IPS-15b (cell line): ENCODE data around the gene ZHX3.

Source experiments
- H3K27me3 ChIP-seq: one replicate; pipeline ENCODE4 v1.6.1; 2013; ENCODE audit warnings: low read length; ENCODE audit not compliant: control insufficient read depth, insufficient read depth
- H3K36me3 ChIP-seq: one replicate; pipeline ENCODE4 v1.6.1; 2013; ENCODE audit warnings: low read length; ENCODE audit not compliant: control insufficient read depth, insufficient read depth
- H3K4me1 ChIP-seq: one replicate; pipeline ENCODE4 v1.6.1; 2013; ENCODE audit warnings: mild to moderate bottlenecking, low read length; ENCODE audit not compliant: control insufficient read depth, insufficient read depth
- H3K4me3 ChIP-seq: one replicate; pipeline ENCODE4 v1.5.1; 2013; ENCODE audit warnings: low read depth, low read length
- H3K9ac ChIP-seq: one replicate; pipeline ENCODE4 v1.6.1; 2013; ENCODE audit warnings: low read depth, mild to moderate bottlenecking, low read length
- H3K9me3 ChIP-seq: one replicate; pipeline ENCODE4 v1.6.1; 2013; ENCODE audit warnings: mild to moderate bottlenecking, low read length; ENCODE audit not compliant: control insufficient read depth, insufficient read depth

The ZHX3 gene

DNA sequence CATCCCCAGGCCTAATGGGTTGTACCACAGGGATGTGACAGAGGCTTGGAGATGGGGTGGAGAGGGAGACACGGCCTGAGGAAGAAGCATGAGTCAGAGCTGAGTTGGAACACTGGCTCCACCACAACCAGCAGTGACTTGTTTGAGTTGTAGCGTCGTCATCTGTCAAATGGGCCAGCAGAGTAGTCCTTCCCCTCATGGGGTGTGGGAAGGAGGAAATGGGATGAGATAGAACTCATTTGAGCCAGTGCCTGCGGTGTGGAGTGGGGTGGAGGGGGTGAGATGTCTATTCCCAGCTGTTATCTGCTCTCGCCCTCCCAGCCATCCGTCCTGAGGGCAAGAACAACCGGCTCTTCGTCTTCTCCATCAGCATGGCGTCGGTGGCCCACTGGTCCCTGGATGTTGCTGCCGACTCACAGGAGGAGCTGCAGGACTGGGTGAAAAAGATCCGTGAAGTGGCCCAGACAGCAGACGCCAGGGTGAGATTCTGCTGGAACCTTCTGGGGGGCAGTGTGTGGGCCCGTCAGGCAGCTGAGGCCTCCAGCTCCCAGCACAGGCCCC is 147.7 kb downstream of the ZHX3 start:
- no peak overlapping the region for H3K4me3 ChIP-seq
- no peaks in the 10 kb centered on the region for H3K27me3 ChIP-seq
- H3K4me1 ChIP-seq = no peaks in the 10 kb centered on the region
- peaks cover 93% of the 10 kb centered on the region for H3K36me3 ChIP-seq
- no peak overlapping the region for H3K9ac ChIP-seq
- no peaks in the 10 kb centered on the region for H3K9me3 ChIP-seq

DNA sequence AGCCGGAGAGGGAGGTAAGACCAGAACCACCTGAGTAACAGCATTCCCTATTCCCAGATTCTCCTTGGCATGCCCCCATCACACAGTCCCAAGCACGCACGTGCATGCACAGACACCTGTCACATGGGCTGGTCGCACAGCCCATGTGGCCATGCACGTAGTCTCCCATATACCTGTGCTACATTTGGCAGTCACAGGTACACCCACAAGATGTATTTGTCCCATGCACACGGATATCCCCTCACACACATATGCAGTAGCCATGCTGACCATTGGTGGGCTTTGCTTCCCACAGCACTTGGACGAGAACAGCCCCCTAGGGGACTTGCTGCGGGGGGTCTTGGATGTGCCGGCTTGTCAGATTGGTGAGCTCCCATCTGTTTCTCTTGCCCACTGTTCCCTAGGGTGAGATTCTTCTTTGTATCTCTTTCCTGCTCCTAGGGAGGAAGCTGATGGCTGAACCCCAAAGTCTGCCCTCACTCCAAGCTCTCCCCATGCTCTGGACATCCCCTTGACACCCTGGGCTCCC is 148.3 kb downstream of the ZHX3 start:
- Histone ChIP-seq H3K36me3 (peaks cover 93% of the 10 kb centered on the region), H3K9ac (no peak overlapping the region), H3K27me3 (no peaks in the 10 kb centered on the region), H3K4me1 (no peaks in the 10 kb centered on the region), H3K9me3 (no peaks in the 10 kb centered on the region), H3K4me3 (no peak overlapping the region)

DNA sequence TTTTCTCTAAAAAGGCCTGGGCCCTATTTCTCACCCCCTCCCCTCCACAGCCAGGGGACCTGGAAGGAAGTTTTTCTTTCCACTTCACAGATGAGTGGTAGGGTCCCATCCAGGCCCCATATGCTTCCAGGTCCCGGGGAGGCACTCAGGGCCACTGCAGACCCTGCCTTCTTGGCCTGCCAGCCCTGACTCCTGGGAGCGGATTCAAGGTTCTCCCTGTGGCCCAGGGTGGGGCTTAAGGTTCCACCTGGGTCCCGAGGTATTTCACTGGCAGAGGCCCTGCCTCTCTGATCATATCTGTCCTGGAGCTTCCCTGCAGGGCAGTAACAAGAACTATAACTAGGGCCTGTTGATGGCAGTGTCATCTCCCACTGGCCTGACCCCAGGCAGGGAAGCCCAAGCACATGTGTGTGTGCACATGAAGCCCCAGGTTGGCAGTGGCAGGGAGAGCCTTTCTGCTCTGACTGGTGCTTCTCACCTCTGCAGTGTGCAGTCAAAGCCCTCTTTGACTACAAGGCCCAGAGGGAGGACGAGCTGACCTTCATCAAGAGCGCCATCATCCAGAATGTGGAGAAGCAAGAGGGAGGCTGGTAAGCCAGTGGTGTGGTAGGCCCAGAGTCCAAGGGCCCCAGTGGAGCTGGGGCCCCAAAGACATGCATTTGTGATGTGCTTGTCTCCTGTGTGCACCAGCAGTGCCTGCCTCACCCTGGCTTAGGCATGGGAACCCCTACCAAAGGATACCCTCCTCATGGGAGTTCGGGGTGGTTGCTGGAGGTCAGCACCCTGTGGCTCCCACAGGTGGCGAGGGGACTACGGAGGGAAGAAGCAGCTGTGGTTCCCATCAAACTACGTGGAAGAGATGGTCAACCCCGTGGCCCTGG is 149.0 kb downstream of the ZHX3 start:
- Histone ChIP-seq H3K4me3 (no peak overlapping the region), H3K4me1 (no peaks in the 10 kb centered on the region), H3K9ac (no peak overlapping the region), H3K27me3 (no peaks in the 10 kb centered on the region), H3K9me3 (no peaks in the 10 kb centered on the region), H3K36me3 (peaks cover 93% of the 10 kb centered on the region)

DNA sequence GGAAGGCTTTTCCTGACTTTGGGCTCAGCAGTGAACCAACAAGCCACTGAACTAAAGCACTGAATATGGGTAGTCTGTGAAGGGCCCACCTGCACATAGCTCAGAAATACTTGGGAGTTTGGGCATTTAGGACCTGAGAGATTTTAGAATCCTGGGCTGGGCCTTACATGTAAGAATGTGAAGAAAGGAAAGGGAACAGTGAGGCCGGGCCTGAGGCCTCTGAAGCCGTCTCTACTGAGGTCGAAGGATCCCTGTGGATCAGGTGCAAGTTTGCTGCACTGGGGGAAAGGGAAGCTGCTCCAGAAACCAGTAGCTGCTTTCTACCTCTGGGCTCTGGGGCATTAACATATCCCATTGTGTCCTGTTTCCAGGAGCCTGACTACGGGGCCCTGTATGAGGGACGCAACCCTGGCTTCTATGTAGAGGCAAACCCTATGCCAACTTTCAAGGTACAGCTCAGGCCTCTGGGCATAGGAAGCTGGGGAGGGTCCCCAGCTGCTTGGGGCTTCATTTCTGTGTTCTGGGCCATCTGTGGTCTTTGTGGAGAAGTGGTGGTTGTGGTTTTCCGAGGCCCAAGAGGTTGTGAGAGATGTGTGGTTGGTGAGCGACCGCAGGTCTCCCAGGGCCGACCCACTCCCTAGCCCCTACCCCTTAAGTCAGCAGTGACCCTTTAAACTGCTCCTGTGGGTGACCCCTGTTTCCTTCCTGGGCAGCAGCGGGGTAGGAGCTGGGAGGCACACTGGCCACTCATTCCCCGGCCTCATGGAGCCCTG is 149.9 kb downstream of the ZHX3 start:
- H3K4me3 ChIP-seq = no peak overlapping the region
- peaks cover 93% of the 10 kb centered on the region for H3K36me3 ChIP-seq
- no peak overlapping the region for H3K9ac ChIP-seq
- no peaks in the 10 kb centered on the region for H3K27me3 ChIP-seq
- H3K9me3 ChIP-seq = no peaks in the 10 kb centered on the region
- H3K4me1 ChIP-seq = no peaks in the 10 kb centered on the region

DNA sequence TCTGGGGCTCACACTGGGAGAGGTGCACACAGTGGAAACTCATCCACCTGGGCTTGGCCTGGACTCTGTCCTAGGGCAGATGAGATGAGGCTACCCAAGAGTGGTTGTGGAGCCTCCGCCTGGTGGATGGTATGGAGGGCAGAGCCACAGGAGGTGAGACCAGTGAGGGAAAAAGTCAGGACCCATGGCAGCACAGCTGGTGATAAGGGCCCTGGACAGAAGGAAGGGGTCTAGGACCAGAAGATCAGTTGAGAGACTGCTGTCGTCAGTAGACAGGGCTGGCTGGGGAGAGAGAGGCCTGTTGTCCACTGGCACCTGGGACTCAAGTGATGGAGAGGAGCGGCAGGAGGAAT is 150.4 kb downstream of the ZHX3 start:
- H3K36me3 ChIP-seq = peaks cover 94% of the 10 kb centered on the region
- H3K27me3 ChIP-seq = no peaks in the 10 kb centered on the region
- H3K9me3 ChIP-seq = no peaks in the 10 kb centered on the region
- H3K9ac ChIP-seq = no peak overlapping the region
- H3K4me1 ChIP-seq = no peaks in the 10 kb centered on the region
- no peak overlapping the region for H3K4me3 ChIP-seq

DNA sequence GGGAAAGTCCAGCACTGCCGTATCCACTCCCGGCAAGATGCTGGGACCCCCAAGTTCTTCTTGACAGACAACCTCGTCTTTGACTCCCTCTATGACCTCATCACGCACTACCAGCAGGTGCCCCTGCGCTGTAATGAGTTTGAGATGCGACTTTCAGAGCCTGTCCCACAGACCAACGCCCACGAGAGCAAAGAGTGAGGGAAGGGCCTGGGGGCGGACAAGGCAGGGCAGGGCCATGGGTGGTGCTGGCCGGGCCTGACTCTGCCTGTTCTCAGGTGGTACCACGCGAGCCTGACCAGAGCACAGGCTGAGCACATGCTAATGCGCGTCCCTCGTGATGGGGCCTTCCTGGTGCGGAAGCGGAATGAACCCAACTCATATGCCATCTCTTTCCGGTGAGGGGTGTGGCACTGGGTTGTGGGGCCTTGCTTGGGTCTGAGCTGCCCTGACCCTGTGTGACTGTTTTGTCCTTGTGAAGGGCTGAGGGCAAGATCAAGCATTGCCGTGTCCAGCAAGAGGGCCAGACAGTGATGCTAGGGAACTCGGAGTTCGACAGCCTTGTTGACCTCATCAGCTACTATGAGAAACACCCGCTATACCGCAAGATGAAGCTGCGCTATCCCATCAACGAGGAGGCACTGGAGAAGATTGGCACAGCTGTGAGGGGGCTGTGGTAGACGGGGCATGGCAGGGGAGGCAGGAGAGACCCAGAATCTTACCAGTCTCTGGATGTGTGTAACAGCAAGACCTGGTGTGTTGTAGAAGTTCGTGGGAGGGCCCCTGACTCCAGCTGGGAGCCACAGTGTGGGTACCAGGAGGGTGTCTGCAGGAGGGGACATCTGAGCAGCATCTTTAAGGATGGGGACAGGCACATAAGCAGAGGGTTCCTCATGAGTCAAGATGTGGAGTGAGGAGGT is 151.1 kb downstream of the ZHX3 start:
- peaks cover 92% of the 10 kb centered on the region for H3K36me3 ChIP-seq
- H3K9ac ChIP-seq = no peak overlapping the region
- no peak overlapping the region for H3K4me3 ChIP-seq

DNA sequence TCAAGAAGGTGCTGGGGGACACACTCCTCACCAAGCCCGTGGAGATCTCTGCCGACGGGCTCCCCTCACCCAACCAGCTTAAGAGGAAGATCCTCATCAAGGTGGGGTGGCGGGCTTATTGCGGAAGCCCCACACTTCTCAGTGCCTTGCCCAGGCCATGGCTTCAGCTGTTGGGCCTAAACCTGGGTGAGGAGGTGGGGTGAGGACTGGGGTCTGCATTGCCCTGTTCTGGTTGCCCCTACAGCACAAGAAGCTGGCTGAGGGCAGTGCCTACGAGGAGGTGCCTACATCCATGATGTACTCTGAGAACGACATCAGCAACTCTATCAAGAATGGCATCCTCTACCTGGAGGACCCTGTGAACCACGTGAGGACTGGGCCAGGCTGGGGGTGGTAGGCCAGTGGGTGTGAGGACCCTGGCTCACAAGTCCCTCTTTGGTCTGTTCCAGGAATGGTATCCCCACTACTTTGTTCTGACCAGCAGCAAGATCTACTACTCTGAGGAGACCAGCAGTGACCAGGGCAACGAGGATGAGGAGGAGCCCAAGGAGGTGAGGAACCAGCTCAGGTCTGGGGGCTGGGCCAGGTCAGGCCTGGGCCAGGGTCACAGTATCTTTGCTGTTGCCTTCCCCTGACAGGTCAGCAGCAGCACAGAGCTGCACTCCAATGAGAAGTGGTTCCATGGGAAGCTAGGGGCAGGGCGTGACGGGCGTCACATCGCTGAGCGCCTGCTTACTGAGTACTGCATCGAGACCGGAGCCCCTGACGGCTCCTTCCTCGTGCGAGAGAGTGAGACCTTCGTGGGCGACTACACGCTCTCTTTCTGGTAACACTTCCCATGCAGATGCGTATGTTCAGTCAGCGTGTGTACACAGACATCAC is 152.3 kb downstream of the ZHX3 start:
- no peak overlapping the region for H3K9ac ChIP-seq
- H3K4me3 ChIP-seq = no peak overlapping the region
- no peaks in the 10 kb centered on the region for H3K9me3 ChIP-seq
- H3K4me1 ChIP-seq = no peaks in the 10 kb centered on the region
- H3K27me3 ChIP-seq = no peaks in the 10 kb centered on the region
- H3K36me3 ChIP-seq = peaks cover 92% of the 10 kb centered on the region

More for the DNA sequence above, 151.1 kb downstream of the ZHX3 start:
- Histone ChIP-seq H3K27me3 (no peaks in the 10 kb centered on the region), H3K4me1 (no peaks in the 10 kb centered on the region), H3K9me3 (no peaks in the 10 kb centered on the region)

DNA sequence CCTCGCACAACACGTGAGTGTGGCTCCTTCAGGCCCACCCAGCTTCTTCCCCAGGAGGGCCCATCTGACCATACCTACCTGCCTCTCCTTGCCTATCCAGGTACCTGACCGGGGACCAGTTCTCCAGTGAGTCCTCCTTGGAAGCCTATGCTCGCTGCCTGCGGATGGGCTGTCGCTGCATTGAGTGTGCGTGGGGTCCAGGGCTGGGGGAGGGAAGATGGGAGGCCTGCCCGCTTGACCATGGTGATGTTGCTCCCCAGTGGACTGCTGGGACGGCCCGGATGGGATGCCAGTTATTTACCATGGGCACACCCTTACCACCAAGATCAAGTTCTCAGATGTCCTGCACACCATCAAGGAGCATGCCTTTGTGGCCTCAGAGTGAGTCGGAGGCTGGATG is 153.7 kb downstream of the ZHX3 start:
- no peaks in the 10 kb centered on the region for H3K9me3 ChIP-seq
- H3K4me3 ChIP-seq = no peak overlapping the region
- H3K4me1 ChIP-seq = no peaks in the 10 kb centered on the region
- no peaks in the 10 kb centered on the region for H3K27me3 ChIP-seq
- peaks cover 86% of the 10 kb centered on the region for H3K36me3 ChIP-seq
- H3K9ac ChIP-seq = no peak overlapping the region

DNA sequence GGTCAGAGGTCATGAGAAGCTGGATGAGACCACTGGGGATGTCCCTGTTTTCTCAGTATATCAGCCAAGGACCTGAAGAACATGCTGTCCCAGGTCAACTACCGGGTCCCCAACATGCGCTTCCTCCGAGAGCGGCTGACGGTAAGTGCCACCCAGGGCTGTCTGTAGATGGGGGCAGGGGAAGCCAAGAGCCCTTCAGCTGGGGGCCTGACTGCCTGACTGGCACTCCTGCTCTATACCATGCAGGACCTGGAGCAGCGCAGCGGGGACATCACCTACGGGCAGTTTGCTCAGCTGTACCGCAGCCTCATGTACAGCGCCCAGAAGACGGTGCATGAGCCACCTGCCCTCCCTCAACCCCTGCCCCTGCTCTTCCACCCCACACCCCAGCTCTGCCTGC is 155.1 kb downstream of the ZHX3 start:
- Histone ChIP-seq H3K36me3 (peaks cover 73% of the 10 kb centered on the region), H3K9ac (no peak overlapping the region), H3K4me1 (peaks cover 2% of the 10 kb centered on the region), H3K4me3 (no peak overlapping the region), H3K27me3 (no peaks in the 10 kb centered on the region), H3K9me3 (no peaks in the 10 kb centered on the region)

DNA sequence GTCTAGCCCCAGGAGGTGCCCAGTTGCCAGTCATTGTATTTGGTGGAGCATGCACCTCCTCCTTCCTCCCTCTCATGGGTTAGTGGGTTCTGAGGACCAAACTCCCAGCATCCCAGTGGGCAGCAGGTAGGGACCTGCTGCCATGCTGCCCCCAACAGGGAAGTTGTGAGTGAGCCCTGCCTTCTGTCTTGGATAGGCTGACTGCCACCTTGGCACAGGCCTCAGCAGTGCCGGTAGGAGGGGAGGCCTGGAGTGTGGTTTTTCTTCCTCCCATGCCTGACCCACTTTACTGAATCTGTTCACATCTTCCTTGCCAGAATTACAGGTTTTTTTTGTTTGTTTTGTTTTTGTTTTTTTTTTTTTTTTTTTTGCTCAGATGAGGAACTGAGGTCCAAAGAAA is 155.6 kb downstream of the ZHX3 start:
- Histone ChIP-seq H3K4me3 (no peak overlapping the region), H3K36me3 (peaks cover 68% of the 10 kb centered on the region), H3K9ac (no peak overlapping the region), H3K4me1 (peaks cover 2% of the 10 kb centered on the region), H3K27me3 (no peaks in the 10 kb centered on the region), H3K9me3 (no peaks in the 10 kb centered on the region)
